GM23248 (cell line): ENCODE results near the gene EDNRA. TPM values are rescaled to one million over a fixed set of nuclear protein-coding genes. Genes with fewer than 3 reads are reported as not detected.

ENCODE experiments used
- DNase-seq: peaks from one replicate; pipeline ENCODE4 v3.0.0-alpha.2; 2015
- H2AFZ ChIP-seq: fragments of 200-600 bp; sonication (generic); 2 replicates; pipeline ENCODE4 v1.6.1; 2016; ENCODE audit warnings: antibody characterized with exemption
- H3F3A ChIP-seq: fragments of 200-600 bp; sonication (generic); 2 replicates; pipeline ENCODE4 v1.6.1; 2016; ENCODE audit warnings: mild to moderate bottlenecking, antibody characterized with exemption, mixed run types; ENCODE audit not compliant: insufficient read depth
- H3K27ac ChIP-seq: fragments of 200-600 bp; sonication (generic); 2 replicates; pipeline ENCODE4 v1.5.1; 2016; ENCODE audit warnings: mild to moderate bottlenecking
- H3K27me3 ChIP-seq: fragments of 200-600 bp; sonication (generic); replicated peaks from 2 replicates; pipeline ENCODE4 v1.6.1; 2016; ENCODE audit warnings: mild to moderate bottlenecking; ENCODE audit not compliant: insufficient read depth
- H3K36me3 ChIP-seq: fragments of 200-600 bp; sonication (generic); 2 replicates; pipeline ENCODE4 v1.6.1; 2016; ENCODE audit warnings: low read depth, mild to moderate bottlenecking
- H3K4me1 ChIP-seq: fragments of 200-600 bp; sonication (generic); 2 replicates; pipeline ENCODE4 v1.6.1; 2016; ENCODE audit warnings: mild to moderate bottlenecking; ENCODE audit not compliant: insufficient read depth
- H3K4me2 ChIP-seq: fragments of 200-600 bp; sonication (generic); one replicate; pipeline ENCODE4 v1.6.1; 2016; ENCODE audit warnings: mild to moderate bottlenecking; ENCODE audit not compliant: unreplicated experiment
- H3K4me3 ChIP-seq: fragments of 200-600 bp; sonication (generic); 2 replicates; pipeline ENCODE4 v1.5.1; 2016; ENCODE audit warnings: mild to moderate bottlenecking
- H3K79me2 ChIP-seq: fragments of 200-600 bp; sonication (generic); 2 replicates; pipeline ENCODE4 v1.6.1; 2016; ENCODE audit warnings: mild to moderate bottlenecking; ENCODE audit not compliant: insufficient read depth
- H3K9ac ChIP-seq: fragments of 200-600 bp; sonication (generic); 2 replicates; pipeline ENCODE4 v1.6.1; 2016; ENCODE audit warnings: mild to moderate bottlenecking
- H3K9me2 ChIP-seq: fragments of 200-600 bp; sonication (generic); 2 replicates; pipeline ENCODE4 v1.6.1; 2016; ENCODE audit warnings: mixed run types, mild to moderate bottlenecking, moderate library complexity; ENCODE audit not compliant: insufficient read depth
- H3K9me3 ChIP-seq: fragments of 200-600 bp; sonication (generic); one replicate; pipeline ENCODE4 v1.6.1; 2017; ENCODE audit warnings: low read depth
- H4K20me1 ChIP-seq: fragments of 200-600 bp; sonication (generic); 2 replicates; pipeline ENCODE4 v1.6.0; 2016; ENCODE audit not compliant: insufficient read depth
- EZH2 ChIP-seq: fragments of 200-600 bp; sonication (generic); IDR thresholded peaks from 2 replicates; pipeline ENCODE4 v1.6.1; 2018; ENCODE audit warnings: antibody characterized with exemption, mild to moderate bottlenecking; ENCODE audit not compliant: insufficient read depth, poor library complexity, severe bottlenecking
- EZH2phosphoT487 ChIP-seq: fragments of 200-600 bp; sonication (generic); IDR thresholded peaks from 2 replicates; pipeline ENCODE4 v1.6.1; 2018; ENCODE audit warnings: antibody characterized with exemption, moderate library complexity, mild to moderate bottlenecking, low read depth; ENCODE audit not compliant: insufficient read depth
- whole genome bisulfite sequencing, 2 experiments: methylation state at CpG; one replicate each; pipeline ENCODE4 v1.1.6; 2015 to 2017; ENCODE audit warnings: low lambda C conversion rate in 2 of 2, low coverage in 1 of 2; ENCODE audit errors: missing lambda C conversion rate in 2 of 2; 5-methylcytosine and 5-hydroxymethylcytosine counted together
- in situ Hi-C: fragments of 300-500 bp; cut with MboI; formaldehyde crosslinking; loops from 2 replicates; pipeline ENCODE4 v1.15.0; 2020
- polyA plus RNA-seq: library from polyadenylated mRNA; unstranded; fragments of >200 nt; fragmentation: Nextera tagmentation; extraction: Ambion mirVana; gene quantifications from 2 replicates; pipeline ENCODE4 v1.2.1, GENCODE V29; 2016
- total RNA-seq: library from RNA; depleted of rRNA; stranded (reverse); fragments of >200 nt; shearing (Covaris generic); gene quantifications from 2 replicates; pipeline ENCODE4 v1.2.3, GENCODE V29; 2014

Gene EDNRA
- total and polyA plus RNA-seq, 2 experiments from 2014 or later = 0.48 to 0.86 TPM

DNA sequence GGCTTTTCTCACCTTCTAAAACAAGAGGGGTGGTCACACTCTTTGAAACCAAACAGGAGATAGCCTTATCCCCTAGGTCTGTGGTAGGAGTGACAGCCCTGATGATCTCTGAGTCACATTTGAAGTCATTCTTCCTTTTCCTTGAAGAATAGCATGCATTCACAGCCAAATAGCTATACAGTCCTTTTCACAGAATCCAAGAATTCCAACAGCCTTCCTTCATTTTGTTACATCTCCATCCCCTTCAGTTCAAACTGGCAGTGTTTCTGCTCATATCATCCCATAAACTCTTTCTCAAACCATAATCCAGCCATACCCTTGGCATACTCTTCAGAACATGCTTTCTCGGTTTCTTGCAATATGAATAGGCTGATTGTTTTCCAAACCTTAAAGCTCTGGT is 103.0 kb downstream of the EDNRA start:
- TF ChIP-seq EZH2 (no peak), EZH2phosphoT487 (no peak)
- 81 to 92% methylated on average over 1 of the region's 1 CpG for WGBS, 2 experiments

DNA sequence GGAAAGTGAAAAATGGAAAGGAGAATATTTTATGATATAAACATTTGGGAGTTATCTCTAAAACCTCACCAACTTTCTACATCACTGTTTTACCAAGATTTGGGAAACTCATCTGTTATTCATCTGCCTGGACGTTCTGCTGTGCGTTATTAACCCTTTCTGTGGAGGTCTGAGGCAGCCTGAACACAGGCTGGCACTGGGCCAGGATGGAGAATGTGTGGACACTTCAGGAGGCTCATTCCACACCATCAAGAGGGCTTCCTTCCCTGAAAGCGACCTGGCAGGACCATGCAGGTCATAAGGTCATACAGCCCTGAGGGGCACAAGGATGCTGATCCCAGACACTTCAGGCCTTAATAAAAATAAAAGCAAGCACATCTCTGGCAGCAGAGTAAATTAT is 105.1 kb downstream of the EDNRA start:
- Histone ChIP-seq H3K4me2 (no peak overlapping the region), H3K36me3 (no peaks in the 10 kb centered on the region), H3K4me1 (peaks cover 14% of the 10 kb centered on the region), H3F3A (peaks cover 19% of the 10 kb centered on the region; the same call in 1 of the 2 replicates), H4K20me1 (no peaks in the 10 kb centered on the region), H3K9me3 (no peaks in the 10 kb centered on the region), H3K9ac (no peak overlapping the region), H3K9me2 (no peaks in the 10 kb centered on the region), H3K4me3 (no peak overlapping the region), H2AFZ (no peak overlapping the region), H3K79me2 (no peaks in the 10 kb centered on the region), H3K27ac (no peak overlapping the region), H3K27me3 (no peaks in the 10 kb centered on the region)
- in situ Hi-C loops = no loop called here
- DNase-seq = no peak
- WGBS, 2 experiments = 18% methylated on average over 3 of the region's 3 CpGs
- TF ChIP-seq EZH2phosphoT487 (no peak), EZH2 (no peak)

More for the DNA sequence above, 103.0 kb downstream of the EDNRA start:
- H3K27ac ChIP-seq = no peak overlapping the region
- no peak overlapping the region for H3K4me3 ChIP-seq
- H2AFZ ChIP-seq = no peak overlapping the region
- no peaks in the 10 kb centered on the region for H3K27me3 ChIP-seq
- peaks cover 20% of the 10 kb centered on the region; the same call in 1 of the 2 replicates for H3F3A ChIP-seq
- no peaks in the 10 kb centered on the region for H3K36me3 ChIP-seq
- in situ Hi-C loops = no loop called here
- H3K79me2 ChIP-seq = no peaks in the 10 kb centered on the region
- no peak overlapping the region for H3K4me2 ChIP-seq
- no peak overlapping the region for H3K9ac ChIP-seq
- DNase-seq = no peak
- H3K4me1 ChIP-seq = peaks cover 9% of the 10 kb centered on the region; the same call in 1 of the 2 replicates
- H3K9me3 ChIP-seq = no peaks in the 10 kb centered on the region
- no peaks in the 10 kb centered on the region for H3K9me2 ChIP-seq
- H4K20me1 ChIP-seq = no peaks in the 10 kb centered on the region

DNA sequence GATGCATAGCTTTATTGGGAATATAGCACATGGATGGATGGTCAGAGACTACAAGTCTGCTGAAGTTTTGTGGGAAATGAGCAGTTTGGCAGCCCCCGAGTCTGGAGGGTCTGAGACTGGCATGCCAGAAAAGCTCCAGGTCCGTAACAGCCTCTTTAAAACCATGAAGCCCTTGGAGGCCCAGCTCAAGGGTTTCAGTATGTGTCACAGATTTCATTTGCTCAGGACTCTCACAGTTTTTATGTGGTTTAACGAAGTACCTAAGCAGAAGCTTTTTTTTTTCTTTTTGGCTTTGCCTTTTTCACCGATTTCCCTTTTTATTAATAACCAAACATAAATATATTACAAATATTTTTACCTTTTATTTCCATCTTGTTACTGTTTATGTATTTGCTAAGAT is 105.7 kb downstream of the EDNRA start:
- no peak overlapping the region for H3K27ac ChIP-seq
- H4K20me1 ChIP-seq = no peaks in the 10 kb centered on the region
- DNase-seq = no peak
- peaks cover 13% of the 10 kb centered on the region; the same call in 1 of the 2 replicates for H3F3A ChIP-seq
- no peaks in the 10 kb centered on the region for H3K36me3 ChIP-seq
- TF ChIP-seq EZH2phosphoT487 (no peak), EZH2 (no peak)
- WGBS, 2 experiments = 63 to 69% methylated on average over 4 of the region's 4 CpGs
- H3K27me3 ChIP-seq = no peaks in the 10 kb centered on the region
- peaks cover 14% of the 10 kb centered on the region for H3K4me1 ChIP-seq
- no peak overlapping the region for H3K4me2 ChIP-seq
- H3K9me2 ChIP-seq = no peaks in the 10 kb centered on the region
- in situ Hi-C loops = no loop called here
- no peak overlapping the region for H2AFZ ChIP-seq
- no peaks in the 10 kb centered on the region for H3K79me2 ChIP-seq
- no peak overlapping the region for H3K4me3 ChIP-seq
- H3K9me3 ChIP-seq = no peaks in the 10 kb centered on the region
- no peak overlapping the region for H3K9ac ChIP-seq

DNA sequence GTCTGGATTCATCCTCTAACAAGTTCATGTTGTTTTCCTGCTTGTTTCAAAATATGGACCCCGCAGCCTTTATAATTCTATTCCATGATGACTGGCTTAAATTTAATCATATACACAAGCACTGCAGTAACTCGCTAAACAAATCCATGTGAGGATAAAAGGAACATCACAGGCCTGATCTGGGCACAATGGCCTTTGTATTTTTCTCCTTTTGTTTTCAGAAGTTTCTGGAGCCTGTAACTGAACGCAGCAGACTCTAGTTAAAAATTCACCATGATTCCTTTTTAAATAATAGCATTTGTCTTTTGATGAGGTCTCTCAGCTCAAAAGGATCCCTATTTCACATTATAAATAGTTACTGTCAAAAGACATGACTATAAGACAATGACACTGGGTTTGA is 106.1 kb downstream of the EDNRA start:
- Histone ChIP-seq H3F3A (peaks cover 8% of the 10 kb centered on the region; the same call in 1 of the 2 replicates), H3K4me3 (no peak overlapping the region), H3K36me3 (no peaks in the 10 kb centered on the region), H3K9me3 (no peaks in the 10 kb centered on the region), H3K4me2 (no peak overlapping the region), H3K4me1 (peaks cover 14% of the 10 kb centered on the region), H2AFZ (peak overlapping the region; percentile 56), H3K9ac (no peak overlapping the region), H4K20me1 (no peaks in the 10 kb centered on the region), H3K27ac (no peak overlapping the region), H3K9me2 (no peaks in the 10 kb centered on the region), H3K79me2 (no peaks in the 10 kb centered on the region), H3K27me3 (no peaks in the 10 kb centered on the region)
- DNase-seq = no peak
- TF ChIP-seq EZH2phosphoT487 = no peak
- no peak for TF ChIP-seq EZH2
- in situ Hi-C loops = no loop called here
- WGBS, 2 experiments = 59 to 60% methylated on average over 3 of the region's 3 CpGs

DNA sequence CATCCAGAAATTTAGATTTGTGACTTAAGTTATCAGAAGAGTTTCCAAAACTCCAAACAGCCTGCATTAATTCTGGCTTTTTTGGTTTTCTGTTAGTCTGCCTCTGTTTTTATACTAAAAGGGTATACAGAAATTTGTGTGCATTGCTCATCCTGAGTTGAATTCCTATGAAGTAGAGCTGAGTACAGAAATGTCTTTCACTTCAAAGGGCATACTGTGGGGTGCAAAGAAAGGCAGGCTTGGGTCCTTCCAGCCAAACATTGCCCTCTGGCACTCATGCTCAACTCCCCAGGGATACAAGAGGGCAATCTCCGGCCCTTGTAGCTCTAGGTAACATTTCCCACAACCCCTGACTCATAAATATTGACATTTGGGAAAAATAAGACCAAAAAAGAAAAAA is 108.7 kb downstream of the EDNRA start:
- peak; percentile 31 for DNase-seq
- H3K36me3 ChIP-seq = no peaks in the 10 kb centered on the region
- no peak overlapping the region for H3K27ac ChIP-seq
- no peaks in the 10 kb centered on the region for H3K9me3 ChIP-seq
- no peak overlapping the region for H3K9ac ChIP-seq
- TF ChIP-seq EZH2 = no peak
- no peak for TF ChIP-seq EZH2phosphoT487
- H3K9me2 ChIP-seq = no peaks in the 10 kb centered on the region
- peaks cover 9% of the 10 kb centered on the region for H3K4me1 ChIP-seq
- no peaks in the 10 kb centered on the region for H3K27me3 ChIP-seq
- 0 out of 2 replicates have a peak, but pooled peaks cover 5% of the 10 kb centered on the region for H3F3A ChIP-seq
- in situ Hi-C loops = no loop called here
- H3K79me2 ChIP-seq = no peaks in the 10 kb centered on the region
- H2AFZ ChIP-seq = peak overlapping the region; percentile 54; the same call in 1 of the 2 replicates
- H3K4me3 ChIP-seq = no peak overlapping the region
- 19 to 30% methylated on average over 1 of the region's 1 CpG for WGBS, 2 experiments
- H3K4me2 ChIP-seq = peak overlapping the region; percentile 61
- H4K20me1 ChIP-seq = no peaks in the 10 kb centered on the region
